Measurements from ENCODE around the gene TIAM1.

The TIAM1 gene

DNA sequence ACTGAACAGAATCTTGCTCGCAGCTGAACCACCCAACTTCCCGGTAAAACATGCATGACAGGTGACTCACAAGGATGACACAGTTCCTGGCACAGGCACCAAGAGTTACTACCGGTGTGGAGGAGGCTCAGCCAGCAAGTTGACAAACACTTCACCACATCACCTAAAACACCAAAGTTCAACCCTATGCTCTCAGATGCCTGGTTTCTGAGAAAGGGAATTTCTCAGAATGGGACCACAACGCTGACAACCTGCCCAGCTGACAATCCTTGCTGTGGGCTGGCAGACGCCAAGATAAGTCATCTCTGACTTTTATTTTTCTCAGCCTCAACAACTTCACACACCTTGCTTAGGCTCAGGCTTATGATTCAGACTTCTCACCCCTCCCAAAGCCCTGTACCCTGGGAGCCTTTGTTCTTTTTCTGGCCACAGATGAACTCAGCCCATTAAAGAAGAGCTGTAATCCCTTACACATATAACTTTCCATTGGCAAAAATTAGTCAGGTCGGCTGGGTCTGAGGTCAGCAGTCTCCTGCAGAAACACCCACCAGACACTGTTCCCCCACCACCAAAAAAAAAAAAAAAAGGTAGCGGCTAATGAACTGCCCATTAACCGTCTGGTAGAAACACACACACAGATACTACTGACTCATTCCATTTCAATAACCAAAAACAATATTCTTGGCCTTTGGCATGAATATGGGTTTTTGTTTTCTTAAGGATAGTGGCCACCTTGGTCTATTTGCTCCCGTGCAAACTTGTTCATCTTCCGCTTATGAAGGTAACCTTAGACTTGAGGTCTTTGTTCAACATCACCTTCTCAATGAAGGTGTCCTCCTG is 10.8 kb upstream of the TIAM1 start:
- peak; percentile 77 for DNase-seq

DNA sequence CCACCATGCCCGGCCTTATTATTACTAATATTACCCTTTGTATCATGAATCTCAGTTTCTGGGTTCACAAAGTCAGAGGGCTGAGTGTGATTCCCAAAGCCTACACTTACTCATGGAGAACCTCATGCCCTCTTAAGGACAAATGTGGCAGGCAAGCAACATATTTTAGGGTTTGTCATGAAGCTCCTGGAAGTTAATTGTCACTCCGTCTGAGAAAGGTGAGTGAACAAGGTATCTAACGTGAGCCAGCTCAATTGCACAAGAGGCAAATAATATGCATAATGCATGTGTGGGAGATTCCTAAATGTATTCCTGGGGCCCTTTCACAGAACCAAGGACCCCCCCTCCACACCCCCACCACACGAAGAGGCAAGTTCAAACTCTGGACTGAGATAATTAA is 10.1 kb upstream of the TIAM1 start:
- no peak for DNase-seq

DNA sequence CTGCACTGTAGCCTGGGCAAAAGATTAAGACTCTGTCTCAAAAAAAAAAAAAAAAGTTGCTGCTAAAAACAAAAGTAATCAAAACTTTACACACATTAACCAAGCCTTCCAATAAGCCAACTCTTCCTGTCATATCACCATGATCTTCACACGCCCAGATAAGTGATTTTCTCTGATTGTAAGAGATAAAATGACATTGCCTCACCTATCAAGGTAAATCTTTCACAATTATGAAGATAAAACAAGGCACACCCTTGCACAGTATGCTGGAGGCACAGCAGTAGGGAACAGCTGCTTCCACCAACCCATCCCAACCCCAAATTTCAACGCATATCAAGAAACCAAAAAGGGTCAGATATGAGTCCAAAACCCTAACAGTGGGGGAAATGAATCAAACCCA is 8.8 kb upstream of the TIAM1 start:
- peak; percentile 20 for DNase-seq

DNA sequence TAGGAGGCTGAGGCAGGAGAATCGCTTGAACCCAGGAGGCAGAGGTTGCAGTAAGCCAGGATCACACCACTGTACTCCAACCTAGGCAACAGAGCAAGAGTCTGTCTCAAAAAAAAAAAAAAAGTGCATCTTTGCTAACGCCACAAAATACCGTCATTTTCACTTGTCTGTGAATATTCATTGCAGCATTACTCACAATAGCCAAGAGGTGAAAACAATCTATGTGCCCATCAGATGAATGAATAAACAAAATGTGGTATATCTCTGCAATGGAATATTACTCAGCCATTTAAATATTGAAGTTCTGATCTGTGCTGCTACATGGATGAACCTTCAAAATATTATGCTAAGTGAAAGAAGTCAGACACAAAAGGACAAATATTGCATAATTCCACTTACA is 7.9 kb upstream of the TIAM1 start:
- peak; percentile 26 for DNase-seq

DNA sequence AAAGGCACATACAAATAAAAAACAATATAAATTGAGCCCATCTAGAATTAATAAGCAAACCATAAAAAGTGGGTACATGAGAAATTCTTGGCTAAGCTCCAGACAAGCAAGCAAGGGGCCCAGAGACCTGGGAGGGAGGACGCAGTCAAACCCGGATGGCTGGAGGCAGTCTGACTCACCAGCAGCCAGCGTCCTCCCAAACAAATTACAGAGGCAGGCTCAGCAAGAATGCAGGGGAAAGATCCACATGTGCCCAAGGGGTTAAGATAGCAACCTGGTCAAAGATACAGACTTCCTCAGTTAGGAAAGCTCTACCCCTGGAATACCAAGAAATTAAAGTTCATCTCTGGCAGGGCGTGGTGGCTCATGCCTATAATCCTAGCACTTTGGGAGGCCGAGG is 7.4 kb upstream of the TIAM1 start:
- peak; percentile 97 for DNase-seq

DNA sequence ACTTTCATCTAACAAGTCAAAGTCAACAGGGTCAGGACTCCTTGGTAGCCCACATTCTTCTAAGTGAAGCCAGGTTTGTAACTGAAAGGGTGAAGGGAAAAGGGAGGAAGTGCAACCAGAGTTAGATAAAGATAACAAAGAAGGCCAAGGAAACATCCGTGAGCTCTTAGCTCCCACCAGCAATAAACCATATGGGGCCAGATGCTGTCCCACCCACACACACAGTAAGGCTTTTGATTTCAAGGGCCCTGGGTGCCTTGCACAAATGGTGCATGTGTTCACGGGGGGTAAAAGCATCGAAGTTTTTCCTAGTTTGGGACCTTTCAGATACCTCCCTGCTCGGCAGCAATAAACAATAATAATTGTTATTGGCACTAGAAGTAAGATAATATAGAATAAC is 5.1 kb upstream of the TIAM1 start:
- DNase-seq: peak; percentile 29

DNA sequence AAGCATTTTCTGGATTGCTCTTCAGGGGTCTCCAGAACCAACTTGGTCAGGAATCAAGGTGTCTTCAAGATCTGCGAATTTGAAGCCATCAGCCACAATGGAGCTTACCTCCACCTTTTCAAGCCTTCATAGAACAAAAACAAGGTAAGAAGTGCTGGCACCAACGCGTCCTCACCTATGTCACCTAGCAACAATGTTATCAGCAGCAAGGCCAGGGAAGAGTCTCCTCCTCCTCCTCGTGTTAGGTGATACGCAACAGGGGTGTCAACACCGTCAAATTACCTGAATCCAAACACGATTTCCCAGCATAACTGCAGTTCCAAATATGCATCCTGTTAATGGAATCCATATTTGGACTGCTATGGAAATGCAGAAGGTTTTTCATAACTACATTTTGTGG is 4.1 kb upstream of the TIAM1 start:
- DNase-seq: peak; percentile 22

DNA sequence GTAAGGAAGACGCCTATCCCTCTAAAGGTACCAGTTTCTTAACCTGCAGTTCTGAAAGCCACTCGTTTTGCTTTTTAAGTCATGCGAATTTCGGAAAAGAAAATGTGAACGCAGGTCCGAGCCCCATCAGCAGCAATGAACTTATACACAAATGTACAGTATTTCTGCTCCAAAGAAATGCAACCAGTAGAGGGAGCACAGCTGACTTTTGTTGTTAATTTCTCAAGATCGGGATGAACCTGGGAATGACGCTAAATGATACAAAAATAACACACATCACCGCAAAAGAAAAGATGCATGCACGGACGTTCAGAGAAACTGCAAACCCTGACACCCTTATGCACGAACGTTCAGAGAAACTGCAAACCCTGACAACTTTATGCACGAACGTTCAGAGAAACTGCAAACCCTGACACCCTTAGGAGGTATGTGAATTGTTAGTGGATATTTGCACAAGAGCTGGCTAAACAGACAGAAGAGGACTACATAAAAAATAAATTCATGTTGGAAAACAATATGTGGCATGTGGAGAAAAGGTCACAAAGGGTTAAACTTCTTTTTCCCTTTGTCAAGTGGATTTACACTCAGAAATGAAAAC is 3.5 kb upstream of the TIAM1 start:
- DNase-seq: peak; percentile 46

DNA sequence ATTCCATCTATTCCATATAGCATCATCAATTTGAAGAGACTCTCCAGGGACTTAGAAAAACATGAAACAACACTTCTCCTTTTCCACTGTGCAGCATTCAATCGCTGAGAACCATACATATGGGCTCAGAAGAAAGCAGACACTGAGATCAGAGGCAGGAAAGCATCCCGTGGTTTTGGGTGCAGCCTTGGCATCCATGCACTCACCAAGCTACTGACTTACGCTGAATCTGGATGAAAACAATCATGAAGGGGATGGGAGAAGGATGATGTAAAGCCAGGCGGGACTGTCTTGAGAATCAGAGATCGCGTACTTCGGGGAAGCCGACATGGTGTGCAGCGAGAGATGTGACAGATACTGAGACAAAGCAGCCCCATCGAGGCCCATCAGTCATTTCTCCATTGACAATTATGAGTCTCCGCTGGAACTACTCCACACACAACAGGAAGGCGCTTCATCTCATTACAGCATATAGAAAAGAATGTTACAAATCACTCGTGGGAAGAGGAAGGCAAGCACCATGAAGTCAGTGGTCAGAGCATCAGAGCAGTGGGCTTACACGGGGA is 2.3 kb upstream of the TIAM1 start:
- DNase-seq: peak; percentile 51

DNA sequence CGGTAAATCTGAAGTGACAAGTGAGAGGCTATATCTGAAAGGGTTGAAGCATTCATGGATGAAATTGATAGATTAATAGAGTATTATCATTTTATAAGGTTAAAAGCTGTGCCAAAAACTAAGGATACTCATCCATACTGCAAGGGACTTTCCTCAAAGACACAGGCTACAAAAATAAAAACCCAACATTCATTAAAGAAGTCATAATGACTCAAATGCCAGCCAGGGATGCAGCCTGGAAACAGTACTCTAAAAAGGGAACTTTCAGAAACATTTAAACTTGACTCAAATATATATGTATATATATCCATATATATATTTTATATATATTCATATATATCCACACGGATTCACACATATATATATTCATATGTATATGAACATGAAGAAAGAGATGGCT is 1.1 kb upstream of the TIAM1 start:
- DNase-seq: no peak

DNA sequence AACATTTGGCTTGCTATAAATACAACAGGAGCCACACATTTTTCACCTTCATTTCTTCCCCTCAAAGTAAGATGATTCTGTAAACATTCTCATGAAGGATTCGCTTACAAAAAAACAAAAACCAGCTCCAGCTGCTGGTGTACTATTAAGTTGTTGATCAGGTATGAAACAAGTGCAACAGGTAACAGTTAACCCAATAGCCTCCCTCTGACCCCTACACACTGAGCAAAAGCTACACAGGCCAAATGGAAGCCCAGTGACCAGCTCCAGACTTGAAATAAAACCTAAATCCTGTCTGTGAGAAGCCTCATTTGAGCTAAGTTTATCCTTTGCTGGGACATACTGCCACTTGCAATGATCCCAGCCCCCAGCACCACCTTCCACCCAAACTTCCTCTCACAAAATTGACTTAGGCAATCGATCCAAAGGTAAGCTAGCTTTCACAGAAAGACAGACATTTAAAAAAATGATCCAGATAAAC is 991 bp downstream of the TIAM1 start:
- peak; percentile 52 for DNase-seq

DNA sequence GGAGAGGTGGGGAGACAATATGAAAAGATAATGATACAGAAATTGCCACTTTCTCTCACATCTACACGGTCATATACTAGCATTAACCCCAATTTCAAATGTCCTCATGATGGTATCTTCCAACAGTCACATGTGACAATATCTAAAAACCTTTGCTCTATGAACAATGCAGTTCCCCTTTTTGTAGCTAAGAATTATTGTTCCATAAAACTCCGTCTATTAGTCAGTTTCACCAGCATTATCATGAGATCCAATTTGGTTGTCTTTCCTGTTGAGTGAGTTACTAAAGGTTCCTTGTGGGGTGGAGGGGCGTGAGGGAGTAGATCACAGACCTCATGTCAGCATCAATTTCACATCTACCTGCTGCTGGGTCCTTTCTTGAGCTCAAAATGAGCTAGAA is 1.7 kb downstream of the TIAM1 start:
- no peak for DNase-seq

DNA sequence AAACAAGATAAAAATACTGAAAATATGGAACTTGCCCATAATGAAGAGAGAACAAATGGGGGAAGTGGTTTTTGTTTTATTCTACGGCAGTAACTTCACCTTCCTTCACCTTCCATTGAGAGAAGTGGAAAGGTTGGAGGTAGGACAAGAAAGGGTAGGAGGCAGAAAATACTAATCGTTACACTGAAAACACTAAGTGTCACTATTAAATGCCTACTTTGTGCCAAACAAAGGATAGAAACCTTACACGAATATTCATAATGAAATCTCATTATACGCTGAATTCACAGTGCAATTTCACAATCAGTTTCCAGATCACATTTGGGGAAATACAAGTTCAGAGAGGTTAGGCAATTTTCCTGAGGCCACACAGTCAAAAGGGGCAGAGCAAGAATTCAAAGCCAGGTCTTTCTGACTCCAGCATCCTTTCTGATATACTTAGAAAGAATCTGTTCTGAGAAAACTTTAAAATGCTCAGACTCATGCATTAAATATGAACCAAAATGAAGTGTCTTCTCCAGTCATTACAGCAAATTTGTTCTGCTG is 3.0 kb downstream of the TIAM1 start:
- DNase-seq: no peak

DNA sequence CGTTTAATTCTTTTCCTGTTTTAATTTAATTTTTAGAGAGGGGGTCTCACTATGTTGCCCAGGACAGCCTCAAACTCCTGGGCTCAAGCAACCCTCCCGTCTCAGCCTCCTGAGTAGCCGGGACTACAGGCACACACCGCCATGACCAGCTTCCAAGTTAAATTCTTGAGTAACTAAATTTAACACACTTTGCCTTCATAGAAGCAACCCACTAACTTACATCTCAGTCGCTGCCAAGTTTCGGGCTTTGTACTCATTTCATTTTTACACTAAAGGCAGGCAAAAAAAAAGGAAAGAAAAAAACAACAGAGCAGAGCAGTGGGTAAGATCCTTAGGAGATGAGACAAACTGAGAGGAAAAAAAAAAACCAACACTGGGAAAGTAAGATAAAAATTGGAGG is 3.5 kb downstream of the TIAM1 start:
- DNase-seq: no peak

DNA sequence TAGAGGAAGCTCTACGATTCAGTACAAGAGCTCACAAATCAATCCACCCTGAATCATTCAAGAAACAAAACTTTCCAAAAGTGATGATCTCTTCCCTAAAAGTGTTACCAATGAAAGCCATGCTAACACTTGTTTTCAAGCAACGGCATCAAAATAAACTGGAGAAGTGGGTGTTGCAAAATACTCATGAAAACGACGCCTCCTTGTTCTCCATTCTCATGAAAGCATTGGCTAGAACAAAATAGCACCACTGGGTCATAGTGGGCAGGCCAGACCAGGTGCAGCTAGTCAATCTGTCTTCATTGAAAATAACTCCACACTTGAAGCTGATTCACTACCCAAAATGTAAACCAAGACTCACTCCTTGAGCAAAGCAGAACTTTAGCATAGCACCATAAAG is 4.3 kb downstream of the TIAM1 start:
- DNase-seq: no peak

DNA sequence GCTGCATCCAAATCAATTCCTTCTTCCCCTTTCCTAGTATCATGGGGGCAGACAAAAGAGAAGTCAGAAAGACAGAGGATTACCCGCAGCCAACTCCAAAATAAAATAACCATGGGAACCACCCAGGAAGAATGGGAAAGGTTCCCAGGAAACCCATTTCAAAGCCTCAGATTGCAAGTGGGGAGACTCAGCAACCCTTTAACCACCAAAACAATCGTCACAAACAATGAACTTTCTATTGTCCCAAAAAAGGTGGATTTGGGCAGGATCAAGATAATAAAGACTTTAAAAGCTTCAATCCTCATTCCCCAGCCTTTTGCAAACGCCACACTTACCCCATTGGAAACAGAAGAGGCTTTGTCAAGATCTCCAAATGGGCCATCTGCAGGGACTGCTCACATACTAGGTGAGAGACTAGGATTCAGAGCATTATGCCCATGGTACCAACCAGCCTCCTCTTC is 5.1 kb downstream of the TIAM1 start:
- no peak for DNase-seq

DNA sequence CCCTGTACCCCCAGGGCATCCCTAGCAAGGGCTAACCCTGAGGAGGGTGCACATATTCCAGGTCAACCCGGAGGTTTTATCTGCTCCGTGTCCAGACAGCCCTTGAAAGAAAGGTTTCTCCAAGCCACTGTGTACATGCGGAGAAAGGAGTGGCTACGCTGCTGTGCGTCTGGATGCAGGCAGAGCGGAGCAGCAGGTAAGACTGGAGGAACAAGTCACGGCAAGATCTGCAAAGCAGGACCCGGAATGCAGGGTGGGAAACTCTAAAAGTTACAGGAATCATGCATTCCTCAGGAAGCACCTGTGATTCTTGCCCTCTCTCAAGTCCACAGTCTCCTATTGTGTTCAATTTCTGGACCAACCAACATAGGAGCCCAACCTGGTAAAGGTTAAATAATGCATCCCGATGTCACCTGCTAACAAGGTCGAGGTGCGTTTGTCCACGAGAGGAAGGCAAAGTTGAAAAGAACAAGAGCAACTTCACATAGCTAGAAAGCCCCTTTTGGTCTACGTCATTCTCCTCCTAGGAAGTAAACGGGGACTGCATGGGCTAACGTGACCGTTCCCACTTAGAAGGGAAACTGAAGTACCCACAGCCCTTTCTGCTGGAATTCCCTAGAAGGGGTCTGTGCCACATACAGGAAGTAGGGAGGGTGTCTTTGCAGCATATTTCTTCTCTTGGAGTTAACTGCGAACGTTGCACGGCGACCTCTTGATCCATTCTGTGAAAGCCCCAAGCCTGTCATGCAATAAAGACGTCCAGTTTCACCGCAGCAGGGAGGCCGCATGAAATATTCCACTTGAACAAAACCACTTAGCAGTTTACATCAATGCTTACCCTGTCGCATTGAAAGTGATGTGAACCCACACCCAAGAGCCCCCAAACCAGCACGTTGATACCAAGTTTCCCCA is 5.8 kb downstream of the TIAM1 start:
- DNase-seq: peak; percentile 90

DNA sequence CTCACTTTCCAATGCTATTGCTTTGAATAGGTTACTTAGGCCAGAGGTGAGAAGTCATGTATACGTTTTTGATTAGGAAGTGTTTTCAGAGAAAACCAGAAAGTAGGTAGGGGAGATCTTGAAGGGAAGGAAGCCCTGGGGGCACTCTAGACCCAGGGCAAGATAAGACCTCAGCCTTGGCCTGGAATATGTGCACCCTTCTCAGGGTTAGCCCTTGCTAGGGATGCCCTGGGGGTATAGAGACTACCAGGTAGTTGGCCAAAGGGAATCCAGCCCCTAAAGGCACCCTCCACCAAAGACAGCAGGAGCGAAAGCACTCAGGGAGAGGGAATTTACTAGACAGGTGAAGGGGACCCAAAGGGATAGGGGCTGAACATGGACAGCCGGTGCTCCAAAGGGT is 7.0 kb downstream of the TIAM1 start:
- peak; percentile 48 for DNase-seq

DNA sequence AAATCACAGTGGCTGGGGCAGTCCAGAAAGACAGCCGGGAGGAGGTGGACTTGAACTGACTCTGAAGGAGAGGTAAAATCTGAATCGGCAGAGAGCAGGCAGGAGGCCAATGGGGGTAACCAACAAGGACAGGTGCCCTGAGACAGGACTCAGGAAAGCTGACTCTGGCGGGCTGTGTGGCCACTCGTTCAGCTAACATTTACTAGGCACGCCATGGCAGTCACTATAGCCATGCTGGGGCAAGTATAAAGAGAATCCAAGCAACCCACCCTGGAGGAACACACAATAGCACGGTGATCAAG is 7.4 kb downstream of the TIAM1 start:
- DNase-seq: no peak

DNA sequence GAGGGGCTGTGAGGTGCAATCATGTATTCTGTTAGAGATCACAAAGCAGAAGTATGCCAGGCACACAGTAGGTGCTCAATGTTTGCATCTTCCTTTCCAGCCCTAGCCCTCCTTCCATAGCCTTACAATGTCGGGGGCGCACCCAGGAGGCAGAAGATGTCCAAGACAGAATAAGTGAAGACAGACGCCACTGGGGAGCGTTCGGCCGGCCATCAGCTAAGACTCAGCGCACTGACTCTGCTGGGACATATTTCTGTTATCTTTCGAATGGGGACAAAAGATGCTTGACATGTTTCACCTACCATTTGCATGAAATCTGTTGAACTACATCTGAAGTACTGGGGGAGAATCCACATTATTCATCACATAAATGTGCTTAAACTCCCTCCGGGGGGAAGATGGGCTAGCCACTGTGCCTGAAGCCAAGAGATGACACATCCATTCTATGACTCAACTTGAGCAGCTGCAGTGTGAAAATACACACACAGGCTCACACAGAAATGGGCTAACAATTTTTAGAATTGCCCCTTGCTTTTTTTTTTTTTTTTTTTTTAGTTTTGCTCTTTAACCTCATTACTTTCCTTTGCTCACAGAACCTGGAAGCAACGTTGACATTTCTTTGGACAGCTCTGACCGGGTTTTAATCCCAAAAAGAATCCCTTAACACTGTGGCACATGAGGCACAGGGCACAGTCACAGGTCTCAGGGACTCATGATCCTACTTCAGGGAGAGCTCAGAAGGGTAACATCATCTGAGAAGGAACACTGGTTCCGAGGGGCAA is 7.9 kb downstream of the TIAM1 start:
- peak; percentile 70 for DNase-seq

DNA sequence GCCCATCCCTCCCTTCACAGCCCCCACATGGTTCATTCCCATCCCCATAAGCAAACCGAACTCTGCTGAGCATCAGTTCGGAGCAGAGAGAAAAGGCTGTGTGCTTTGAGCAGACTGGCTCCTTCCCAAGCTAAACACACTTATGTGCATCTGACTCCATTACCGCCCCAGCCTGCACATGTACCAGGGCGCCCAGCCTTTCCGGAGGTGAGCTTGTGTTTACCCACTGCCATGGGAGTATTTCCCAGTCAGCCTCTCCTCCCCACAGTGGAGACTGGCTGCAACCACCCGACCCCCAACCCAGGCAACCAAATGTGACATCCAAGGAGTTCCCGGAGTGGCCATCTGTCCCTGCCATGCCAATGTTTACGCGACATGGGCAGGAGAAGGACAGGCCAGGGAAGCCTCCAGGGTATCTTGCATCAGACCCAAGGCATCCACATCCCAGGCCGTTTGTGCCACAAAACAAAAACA is 9.4 kb downstream of the TIAM1 start:
- no peak for DNase-seq

DNA sequence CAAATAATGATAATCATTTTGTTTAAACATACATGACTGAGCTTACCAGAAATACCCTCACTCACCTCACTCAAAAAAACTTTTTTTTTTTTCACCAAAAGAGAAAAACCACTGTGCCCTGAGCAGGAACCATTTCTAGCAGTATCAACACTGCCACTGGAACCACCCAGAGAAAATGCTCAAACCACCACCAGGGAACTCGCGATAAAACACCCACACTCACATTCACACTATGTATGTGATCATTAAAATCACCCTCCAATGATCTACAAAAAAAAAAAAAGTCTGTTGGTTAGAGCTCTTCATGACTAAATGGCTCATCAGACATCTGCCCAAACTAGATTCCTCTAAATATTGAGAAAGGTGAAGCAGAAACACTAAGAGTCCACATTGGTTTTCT is 11.5 kb downstream of the TIAM1 start:
- no peak for DNase-seq
